ENCODE measurements around the gene ZNF407.

- TF ChIP-seq CTCF (conservative IDR thresholded peaks at IDR 0.05 in 1 of 2, IDR thresholded peaks at IDR 0.05 in 1 of 2; ENCODE audit: extremely low read depth in 1 of 2, insufficient read depth in 1 of 2, low read depth in 1 of 2, low read length in 2 of 2), result no peak
- TF ChIP-seq EZH2 (IDR thresholded peaks at IDR 0.05; ENCODE audit: borderline replicate concordance, low read length), result no peak
Measured at GRCh38 chr18:74609535-74609934, 11.9 kb downstream of the ZNF407 start.
